Measurements from ENCODE around the gene DNAJC15.

- no peak for TF ChIP-seq CTCF (IDR thresholded peaks at IDR 0.05; ENCODE audit: control extremely low read depth in 1 of 3, insufficient read depth in 1 of 3, low read depth in 1 of 3, low read length in 3 of 3)
- no peak for TF ChIP-seq EZH2 (IDR thresholded peaks at IDR 0.05; ENCODE audit: low read depth, low read length, severe bottlenecking)
- no peak for TF ChIP-seq CHD2 (IDR thresholded peaks at IDR 0.05; ENCODE audit: low read length)
- no peak for TF ChIP-seq EGR1 (IDR thresholded peaks at IDR 0.05; ENCODE audit: borderline replicate concordance, low read depth, low read length)
- TF ChIP-seq POU5F1 (IDR thresholded peaks at IDR 0.05; ENCODE audit: low read depth, low read length) = no peak
- TF ChIP-seq POLR2A (IDR thresholded peaks at IDR 0.05; ENCODE audit: control extremely low read depth in 1 of 2, low read depth in 2 of 2, low read length in 2 of 2) = no peak
- no peak for TF ChIP-seq MAX (IDR thresholded peaks at IDR 0.05)
- TF ChIP-seq GABPA (IDR thresholded peaks at IDR 0.05; ENCODE audit: borderline replicate concordance, insufficient read depth, low read length) = no peak
- TF ChIP-seq CBX5 (IDR thresholded peaks at IDR 0.05; ENCODE audit: low read depth, low read length) = no peak
- TF ChIP-seq RBBP5 (IDR thresholded peaks at IDR 0.05; ENCODE audit: borderline replicate concordance, low read depth, low read length) = no peak
- TF ChIP-seq POLR2AphosphoS5 (IDR thresholded peaks at IDR 0.05; ENCODE audit: low read depth, low read length) = no peak
Observed at GRCh38 chr13:43077461-43077860, 54.1 kb downstream of the DNAJC15 start.
